GM12801 (cell line): ENCODE measurements around the gene DCTD.

Experiments used
- CTCF ChIP-seq: IDR thresholded peaks from one replicate; pipeline ENCODE4 v1.5.1; 2011; ENCODE audit warnings: control low read depth; ENCODE audit not compliant: insufficient read length; ENCODE audit errors: extremely low read depth

Gene DCTD

GRCh38 chr4:182937268-182938204, 20.4 kb upstream of the DCTD start:
- TF ChIP-seq CTCF: no peak

- no peak for TF ChIP-seq CTCF
Observed at GRCh38 chr4:182932651-182933050, 15.5 kb upstream of the DCTD start.

- no peak for TF ChIP-seq CTCF
Observed at GRCh38 chr4:182931691-182932345, 14.6 kb upstream of the DCTD start.

- TF ChIP-seq CTCF: no peak
Observed at GRCh38 chr4:182930889-182931288, 13.7 kb upstream of the DCTD start.

GRCh38 chr4:182929296-182929695, 12.1 kb upstream of the DCTD start:
- TF ChIP-seq CTCF: no peak

GRCh38 chr4:182928061-182928460, 10.9 kb upstream of the DCTD start:
- TF ChIP-seq CTCF: no peak

- no peak for TF ChIP-seq CTCF
Observed at GRCh38 chr4:182927505-182927904, 10.3 kb upstream of the DCTD start.
